HCT116 (cell line): ENCODE results near the gene DNAH5. TPM values are rescaled to one million over a fixed set of nuclear protein-coding genes. Genes with fewer than 3 reads are reported as not detected.

Source experiments
- ATAC-seq: fragments of 200-7000 bp; cut with Tn5 transposase; 2 replicates; pipeline ENCODE4 v1.9.1; 2020; ENCODE audit warnings: mild to moderate bottlenecking, moderate library complexity
- BruUV-seq: library from RNA; stranded (reverse); fragments of 400-500 nt; replicated peaks from 2 replicates; lab custom pipeline; 2021; lab: Mats Ljungman, UMichigan
- CTCF ChIA-PET: fragments of 300-600 bp; sonication (Branson Sonifier 250); formaldehyde crosslinking; loops from one replicate; lab custom pipeline; 2021; ENCODE audit warnings: antibody characterized with exemption; lab: Charles Lee
- POLR2A ChIA-PET: fragments of 300-600, 350-600 bp; sonication (Branson Sonifier 250); formaldehyde crosslinking; loops from one replicate; lab custom pipeline; 2021; ENCODE audit warnings: antibody characterized with exemption; lab: Charles Lee
- RAD21 ChIA-PET, 2 experiments: fragments of 300-600 bp; sonication (Branson Sonifier 250); formaldehyde crosslinking; loops; one replicate each; lab custom pipeline; 2023; ENCODE audit warnings: low total read pairs in 2 of 2; ENCODE audit not compliant: uncharacterized antibody in 2 of 2, unreplicated experiment in 2 of 2, low non-redundant PET in 1 of 2; lab: Charles Lee
- DNase-seq: peaks from one replicate; pipeline ENCODE4 v3.0.0-alpha.2; 2010; ENCODE audit warnings: low read depth, low spot score
- H2AFZ ChIP-seq: fragments of 200-600 bp; shearing (Covaris generic), sonication (generic); 2 replicates; pipeline ENCODE4 v1.6.1; 2017; ENCODE audit warnings: low read depth, mixed run types, mixed read lengths, antibody characterized with exemption, low read length; ENCODE audit not compliant: poor library complexity, severe bottlenecking
- H3K27ac ChIP-seq: 2 replicates; pipeline ENCODE4 v1.5.1; 2012; ENCODE audit warnings: low read depth, low read length
- H3K27me3 ChIP-seq: fragments of 200-600 bp; sonication (generic); 2 replicates; pipeline ENCODE4 v1.6.1; 2016; ENCODE audit warnings: mixed run types, low read length, mixed read lengths; ENCODE audit not compliant: insufficient read depth
- H3K36me3 ChIP-seq, 2 experiments: fragments of 200-500 bp in 1 of 2; fragments of 200-600 bp in 1 of 2; sonication (Bioruptor generic) in 1 of 2; sonication (generic) in 1 of 2; 2 replicates each; pipeline versions ENCODE4 v1.5.1 to v1.6.1; 2014 to 2016; ENCODE audit warnings: low read length in 2 of 2, inconsistent platforms in 1 of 2, mixed read lengths in 1 of 2, mixed run types in 1 of 2; ENCODE audit not compliant: insufficient read depth in 2 of 2, control insufficient read depth in 1 of 2
- H3K4me1 ChIP-seq, 2 experiments: fragments of 200-600 bp in 1 of 2; sonication (generic) in 1 of 2; 2 replicates each; pipeline versions ENCODE4 v1.5.1 to v1.6.1; 2012 to 2017; ENCODE audit warnings: low read length in 2 of 2, inconsistent platforms in 1 of 2, mild to moderate bottlenecking in 1 of 2, mixed read lengths in 1 of 2, mixed run types in 1 of 2, moderate library complexity in 1 of 2; ENCODE audit not compliant: insufficient read depth in 2 of 2, control insufficient read depth in 1 of 2
- H3K4me2 ChIP-seq: fragments of 200-600 bp; sonication (generic); 2 replicates; pipeline ENCODE4 v1.6.1; 2017; ENCODE audit warnings: mixed run types, low read length, mixed read lengths
- H3K4me3 ChIP-seq, 2 experiments: fragments of 200-600 bp in 1 of 2; sonication (generic) in 1 of 2; replicated peaks in 1 of 2; 2 replicates each; pipeline ENCODE4 v1.5.1; 2011 to 2016; ENCODE audit warnings: low read length in 2 of 2, control low read depth in 1 of 2, low read depth in 1 of 2, mild to moderate bottlenecking in 1 of 2, mixed read lengths in 1 of 2, mixed run types in 1 of 2
- H3K79me2 ChIP-seq: fragments of 200-600 bp; sonication (generic); 2 replicates; pipeline ENCODE4 v1.6.1; 2017; ENCODE audit warnings: mild to moderate bottlenecking, mixed run types, low read length, moderate library complexity, mixed read lengths; ENCODE audit not compliant: insufficient read depth
- H3K9ac ChIP-seq: fragments of 200-600 bp; sonication (generic); 2 replicates; pipeline ENCODE4 v1.6.1; 2016; ENCODE audit warnings: low read length, mixed read lengths
- H3K9me2 ChIP-seq: fragments of 200-600 bp; sonication (generic), shearing (Covaris generic); 2 replicates; pipeline ENCODE4 v1.6.1; 2017; ENCODE audit warnings: mixed run types, mild to moderate bottlenecking, moderate library complexity; ENCODE audit not compliant: insufficient read depth
- H3K9me3 ChIP-seq, 2 experiments: fragments of 200-500 bp in 1 of 2; fragments of 200-600 bp in 1 of 2; sonication (Bioruptor generic) in 1 of 2; sonication (generic) in 1 of 2; 2 replicates each; pipeline ENCODE4 v1.6.1; 2014 to 2017; ENCODE audit warnings: low read length in 2 of 2, mixed read lengths in 2 of 2, inconsistent platforms in 1 of 2, low read depth in 1 of 2, mild to moderate bottlenecking in 1 of 2, mixed run types in 1 of 2, moderate library complexity in 1 of 2; ENCODE audit not compliant: control insufficient read depth in 1 of 2, insufficient read depth in 1 of 2
- H4K20me1 ChIP-seq: fragments of 200-600 bp; sonication (generic), shearing (Covaris generic); 2 replicates; pipeline ENCODE4 v1.6.1; 2017; ENCODE audit warnings: mixed run types, mild to moderate bottlenecking, moderate library complexity; ENCODE audit not compliant: insufficient read depth
- CBX3 ChIP-seq: IDR thresholded peaks from 2 replicates; pipeline ENCODE4 v1.6.1; 2012; ENCODE audit warnings: low read depth
- EGR1 ChIP-seq: IDR thresholded peaks from 2 replicates; pipeline ENCODE4 v1.6.1; 2012; ENCODE audit warnings: low read depth
- EZH2 ChIP-seq: fragments of 200-600 bp; sonication (generic); IDR thresholded peaks from 2 replicates; pipeline ENCODE4 v1.6.1; 2017; ENCODE audit warnings: antibody characterized with exemption, mixed run types
- EZH2phosphoT487 ChIP-seq: fragments of 200-600 bp; IDR thresholded peaks from 2 replicates; pipeline ENCODE4 v1.6.1; 2018; ENCODE audit warnings: antibody characterized with exemption, borderline replicate concordance
- FOSL1 ChIP-seq: IDR thresholded peaks from 2 replicates; pipeline ENCODE4 v1.6.1; 2012; ENCODE audit warnings: low read depth
- JUND ChIP-seq: IDR thresholded peaks from 2 replicates; pipeline ENCODE4 v1.6.1; 2012
- POLR2A ChIP-seq: IDR thresholded peaks from 2 replicates; pipeline ENCODE4 v1.7.0; 2011; ENCODE audit warnings: borderline replicate concordance; ENCODE audit not compliant: insufficient read depth, insufficient read length; ENCODE audit errors: extremely low read depth
- POLR2AphosphoS5 ChIP-seq: IDR thresholded peaks from 2 replicates; pipeline ENCODE4 v1.6.1; 2011; ENCODE audit warnings: mild to moderate bottlenecking, low read depth, low read length, moderate library complexity
- SIN3A ChIP-seq: IDR thresholded peaks from 2 replicates; pipeline ENCODE4 v1.6.1; 2012; ENCODE audit warnings: low read depth
- TCF7L2 ChIP-seq: IDR thresholded peaks from 2 replicates; pipeline ENCODE4 v1.7.0; 2011; ENCODE audit warnings: borderline replicate concordance, inconsistent platforms; ENCODE audit not compliant: insufficient read depth, insufficient read length; ENCODE audit errors: extremely low read depth
- ZNF274 ChIP-seq: fragments of 200-500 bp; sonication (Bioruptor generic); IDR thresholded peaks from 2 replicates; pipeline ENCODE4 v1.6.1; 2014; ENCODE audit warnings: mild to moderate bottlenecking, low read depth, low read length, inconsistent platforms
- intact Hi-C: fragments of 100-400 bp; cut with micrococcal nuclease; formaldehyde crosslinking; loops from 2 replicates; pipeline ENCODE4 v1.10.0; 2022
- total RNA-seq: library from RNA; stranded (reverse); gene quantifications from one replicate; pipeline ENCODE4 v1.2.1, GENCODE V29; 2021; ENCODE audit not compliant: unreplicated experiment
- TF ChIP-seq, protein P1 (sequence below), 3 experiments: fragments of 200-600 bp in 1 of 3; sonication (generic) in 1 of 3; IDR thresholded peaks in 2 of 3; conservative IDR thresholded peaks in 1 of 3; 2 replicates each; pipeline ENCODE4 v1.5.1; 2012 to 2017; ENCODE audit warnings: low read depth in 2 of 3, low read length in 2 of 3, antibody characterized with exemption in 1 of 3, borderline replicate concordance in 1 of 3, control low read depth in 1 of 3, mild to moderate bottlenecking in 1 of 3, mixed read lengths in 1 of 3, mixed run types in 1 of 3, moderate library complexity in 1 of 3; ENCODE audit not compliant: insufficient read depth in 1 of 3
- TF ChIP-seq, protein P2 (sequence below): IDR thresholded peaks from 2 replicates; pipeline ENCODE4 v1.6.1; 2012
- TF ChIP-seq, protein P3 (sequence below): IDR thresholded peaks from 2 replicates; pipeline ENCODE4 v1.6.1; 2011; ENCODE audit warnings: mild to moderate bottlenecking, low read length, moderate library complexity; ENCODE audit not compliant: insufficient replicate concordance; ENCODE audit errors: extremely low read depth

The DNAH5 gene
- total RNA-seq, 1 experiment from 2014 or later = 0.37 TPM

DNA sequence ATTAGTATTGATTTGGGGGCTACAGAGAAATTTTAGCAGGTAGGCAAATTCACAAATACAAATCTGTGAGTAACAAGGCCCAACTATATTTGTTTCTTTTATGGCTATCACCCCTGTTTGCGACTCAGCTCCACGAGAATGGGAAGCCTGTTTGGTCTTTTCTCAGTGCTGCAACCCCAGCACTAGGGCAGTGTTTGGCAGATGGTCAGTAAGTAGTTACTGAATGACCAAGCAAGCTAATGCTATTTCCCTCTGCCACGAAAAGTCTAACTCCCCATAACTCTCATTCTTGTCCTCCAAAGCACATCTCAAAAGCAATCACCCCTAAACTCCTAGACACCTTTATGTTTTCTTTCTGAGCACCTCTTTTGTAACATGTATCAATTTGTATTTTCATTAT is 245.6 kb downstream of the DNAH5 start (continued):
- TF ChIP-seq, protein P1, sequence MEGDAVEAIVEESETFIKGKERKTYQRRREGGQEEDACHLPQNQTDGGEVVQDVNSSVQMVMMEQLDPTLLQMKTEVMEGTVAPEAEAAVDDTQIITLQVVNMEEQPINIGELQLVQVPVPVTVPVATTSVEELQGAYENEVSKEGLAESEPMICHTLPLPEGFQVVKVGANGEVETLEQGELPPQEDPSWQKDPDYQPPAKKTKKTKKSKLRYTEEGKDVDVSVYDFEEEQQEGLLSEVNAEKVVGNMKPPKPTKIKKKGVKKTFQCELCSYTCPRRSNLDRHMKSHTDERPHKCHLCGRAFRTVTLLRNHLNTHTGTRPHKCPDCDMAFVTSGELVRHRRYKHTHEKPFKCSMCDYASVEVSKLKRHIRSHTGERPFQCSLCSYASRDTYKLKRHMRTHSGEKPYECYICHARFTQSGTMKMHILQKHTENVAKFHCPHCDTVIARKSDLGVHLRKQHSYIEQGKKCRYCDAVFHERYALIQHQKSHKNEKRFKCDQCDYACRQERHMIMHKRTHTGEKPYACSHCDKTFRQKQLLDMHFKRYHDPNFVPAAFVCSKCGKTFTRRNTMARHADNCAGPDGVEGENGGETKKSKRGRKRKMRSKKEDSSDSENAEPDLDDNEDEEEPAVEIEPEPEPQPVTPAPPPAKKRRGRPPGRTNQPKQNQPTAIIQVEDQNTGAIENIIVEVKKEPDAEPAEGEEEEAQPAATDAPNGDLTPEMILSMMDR (IDR thresholded peaks at IDR 0.05 in 2 of 3, conservative IDR thresholded peaks at IDR 0.05 in 1 of 3; ENCODE audit: borderline replicate concordance in 1 of 3, insufficient read depth in 1 of 3, low read depth in 2 of 3, low read length in 2 of 3) = no peak
- TF ChIP-seq EGR1 (no peak), POLR2AphosphoS5 (no peak), JUND (no peak)
- TF ChIP-seq, protein P2, sequence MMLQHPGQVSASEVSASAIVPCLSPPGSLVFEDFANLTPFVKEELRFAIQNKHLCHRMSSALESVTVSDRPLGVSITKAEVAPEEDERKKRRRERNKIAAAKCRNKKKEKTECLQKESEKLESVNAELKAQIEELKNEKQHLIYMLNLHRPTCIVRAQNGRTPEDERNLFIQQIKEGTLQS = no peak

DNA sequence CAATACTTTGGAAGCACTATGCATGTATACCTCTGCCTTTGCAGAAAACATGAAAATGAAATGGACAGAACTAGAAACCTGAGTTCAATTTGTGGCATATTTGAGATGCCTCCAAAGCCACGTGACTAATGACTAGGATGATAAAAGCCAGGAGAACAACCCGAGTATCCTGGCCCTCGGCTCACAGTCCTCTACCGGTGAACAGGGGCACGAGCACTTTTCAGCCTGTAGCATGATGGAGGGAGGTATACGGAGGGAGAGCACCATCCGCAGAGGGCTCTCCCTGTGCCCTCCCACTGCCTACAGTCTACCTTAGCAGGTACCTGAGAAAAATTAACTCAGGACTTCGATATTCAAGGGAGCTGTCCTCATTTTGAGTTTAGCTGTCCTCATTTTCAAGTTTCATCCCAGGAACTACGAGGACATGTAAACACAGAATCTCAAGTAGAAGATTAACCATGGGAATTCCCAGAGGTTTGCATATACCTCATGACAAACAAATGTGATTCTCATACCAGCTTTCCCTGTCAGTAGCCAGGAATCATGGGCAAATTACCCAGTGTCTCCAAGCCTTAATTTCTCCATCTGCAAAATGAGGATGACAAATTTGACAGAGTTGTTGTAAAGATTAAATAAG is 249.3 kb downstream of the DNAH5 start:
- Histone ChIP-seq H3K9me2 (no peaks in the 10 kb centered on the region), H3K4me3 (no peak overlapping the region), H4K20me1 (no peaks in the 10 kb centered on the region), H3K4me2 (no peak overlapping the region), H3K27ac (no peak overlapping the region), H3K79me2 (no peaks in the 10 kb centered on the region), H3K36me3 (no peaks in the 10 kb centered on the region), H3K9me3 (no peaks in the 10 kb centered on the region; a peak in 1 of 4 replicates), H3K4me1 (no peaks in the 10 kb centered on the region), H3K9ac (no peak overlapping the region), H3K27me3 (no peaks in the 10 kb centered on the region), H2AFZ (no peak overlapping the region)
- no TSS peak for BruUV-seq
- ChIA-PET RAD21 (no interaction called here), POLR2A (no interaction called here), CTCF (no interaction called here)
- TF ChIP-seq, protein P3, sequence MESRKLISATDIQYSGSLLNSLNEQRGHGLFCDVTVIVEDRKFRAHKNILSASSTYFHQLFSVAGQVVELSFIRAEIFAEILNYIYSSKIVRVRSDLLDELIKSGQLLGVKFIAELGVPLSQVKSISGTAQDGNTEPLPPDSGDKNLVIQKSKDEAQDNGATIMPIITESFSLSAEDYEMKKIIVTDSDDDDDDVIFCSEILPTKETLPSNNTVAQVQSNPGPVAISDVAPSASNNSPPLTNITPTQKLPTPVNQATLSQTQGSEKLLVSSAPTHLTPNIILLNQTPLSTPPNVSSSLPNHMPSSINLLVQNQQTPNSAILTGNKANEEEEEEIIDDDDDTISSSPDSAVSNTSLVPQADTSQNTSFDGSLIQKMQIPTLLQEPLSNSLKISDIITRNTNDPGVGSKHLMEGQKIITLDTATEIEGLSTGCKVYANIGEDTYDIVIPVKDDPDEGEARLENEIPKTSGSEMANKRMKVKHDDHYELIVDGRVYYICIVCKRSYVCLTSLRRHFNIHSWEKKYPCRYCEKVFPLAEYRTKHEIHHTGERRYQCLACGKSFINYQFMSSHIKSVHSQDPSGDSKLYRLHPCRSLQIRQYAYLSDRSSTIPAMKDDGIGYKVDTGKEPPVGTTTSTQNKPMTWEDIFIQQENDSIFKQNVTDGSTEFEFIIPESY = no peak
- no peak for TF ChIP-seq ZNF274
- TF ChIP-seq, protein P2 = no peak
- TF ChIP-seq TCF7L2 = no peak
- no peak for TF ChIP-seq FOSL1
- no peak for TF ChIP-seq EZH2
- no peak for TF ChIP-seq POLR2A
- TF ChIP-seq SIN3A = no peak
- no peak for TF ChIP-seq CBX3
- TF ChIP-seq EZH2phosphoT487 = no peak
- TF ChIP-seq, protein P1 (IDR thresholded peaks at IDR 0.05 in 2 of 3, conservative IDR thresholded peaks at IDR 0.05 in 1 of 3; ENCODE audit: borderline replicate concordance in 1 of 3, insufficient read depth in 1 of 3, low read depth in 2 of 3, low read length in 2 of 3) = no peak
- intact Hi-C loops = no loop called here
- ATAC-seq (no peak), DNase-seq (no peak)
